MM.1S (cell line): ENCODE results near the gene EMC7.

ENCODE experiments used
- CTCF ChIP-seq: fragments of 300-600 bp; sonication (generic); IDR thresholded peaks from 2 replicates; pipeline ENCODE4 v1.5.1; 2016; ENCODE audit warnings: antibody characterized with exemption, low read length, mixed read lengths
- EZH2phosphoT487 ChIP-seq: fragments of 300-600 bp; sonication (generic); IDR thresholded peaks from 2 replicates; pipeline ENCODE4 v1.6.1; 2018; ENCODE audit warnings: antibody characterized with exemption, low read length

- TF ChIP-seq CTCF (no peak), EZH2phosphoT487 (no peak)
Observed at GRCh38 chr15:34132881-34133280, 31.2 kb upstream of the EMC7 start.
